ENCODE results near the gene RUFY3. TPM values are rescaled to one million over a fixed set of nuclear protein-coding genes. Genes with fewer than 3 reads are reported as not detected.
A peak's percentile ranks its signal among the peaks of the same experiment; 100 is the strongest.

RUFY3 gene
- total and polyA plus RNA-seq, 2 of the 13 experiments (the other 11 are each of a cell fraction or from before 2014, with no cell fraction given), result 17.9 to 25.3 TPM

GRCh38 chr4:70838666-70839588 lies 117.2 kb downstream of the RUFY3 start (continued):
- TF ChIP-seq ATF2 (CRISPR knock-in tag; IDR thresholded peaks at IDR 0.05), result 0 out of 2 replicates have a peak, but pooled peaks have one; percentile 42
- peak; percentile 23 for TF ChIP-seq ZNF883 (CRISPR knock-in tag; IDR thresholded peaks at IDR 0.05; ENCODE audit: not compliant biosample characterization)
- peak; percentile 84 for TF ChIP-seq UBTF (CRISPR knock-in tag; IDR thresholded peaks at IDR 0.05)
- no peak for TF ChIP-seq GPBP1L1 (CRISPR knock-in tag; IDR thresholded peaks at IDR 0.05)
- TF ChIP-seq SMAD9 (CRISPR knock-in tag; IDR thresholded peaks at IDR 0.05), result no peak
- TF ChIP-seq NCOA5 (CRISPR knock-in tag; IDR thresholded peaks at IDR 0.05), result no peak
- TF ChIP-seq THAP7 (CRISPR knock-in tag; IDR thresholded peaks at IDR 0.05), result 0 out of 2 replicates have a peak, but pooled peaks have one; percentile 68
- TF ChIP-seq HMGXB4 (CRISPR knock-in tag; IDR thresholded peaks at IDR 0.05; ENCODE audit: borderline replicate concordance in 1 of 2, low read depth in 1 of 2), result peak; percentile 51 to 64; a peak in 1 of 4 replicates
- TF ChIP-seq CREBL2 (CRISPR knock-in tag; IDR thresholded peaks at IDR 0.05; ENCODE audit: borderline replicate concordance), result peak; percentile 24; the same call in 1 of the 2 replicates
- no peak for TF ChIP-seq USF2 (IDR thresholded peaks at IDR 0.05; ENCODE audit: low read depth, low read length)
- TF ChIP-seq USF2 (CRISPR knock-in tag; IDR thresholded peaks at IDR 0.05; ENCODE audit: borderline replicate concordance), result no peak
- no peak for TF ChIP-seq CENPX (CRISPR knock-in tag; IDR thresholded peaks at IDR 0.05)
- TF ChIP-seq RBFOX2 (IDR thresholded peaks at IDR 0.05; ENCODE audit: low read depth, low read length), result peak; percentile 90
- peak; percentile 45; the same call in 1 of the 2 replicates for TF ChIP-seq YEATS2 (CRISPR knock-in tag; IDR thresholded peaks at IDR 0.05; ENCODE audit: borderline replicate concordance)
- TF ChIP-seq ZNF124 (CRISPR knock-in tag; IDR thresholded peaks at IDR 0.05), result no peak
- peak; percentile 72 for TF ChIP-seq PHF8 (CRISPR knock-in tag; IDR thresholded peaks at IDR 0.05)
- TF ChIP-seq ZNF777 (CRISPR knock-in tag; IDR thresholded peaks at IDR 0.05), result peak; percentile 33; the same call in 1 of the 2 replicates
